Fibroblast of villous mesenchyme (primary cell): ENCODE results near the gene DRAM1. TPM values are rescaled to one million over a fixed set of nuclear protein-coding genes. Genes with fewer than 3 reads are reported as not detected.
"Not testable (repeated sequence)": the region's sequence is repeated elsewhere in the genome, so short reads cannot be mapped to it uniquely, and the experiment has no call there.

Experiments
- DNase-seq: peaks from one replicate; pipeline ENCODE4 v3.0.0-alpha.2; 2010; ENCODE audit warnings: low read depth
- H3K4me3 ChIP-seq: 2 replicates; pipeline ENCODE4 v1.5.1; 2011; ENCODE audit warnings: low read depth, mild to moderate bottlenecking, low read length
- CTCF ChIP-seq: IDR thresholded peaks from 2 replicates; pipeline ENCODE4 v1.5.1; 2012; ENCODE audit warnings: low read depth, mild to moderate bottlenecking, low read length; ENCODE audit not compliant: insufficient read depth
- total RNA-seq: library from RNA; depleted of rRNA; stranded (reverse); fragments of >200 nt; gene quantifications from 2 replicates; pipeline ENCODE4 v1.2.3, GENCODE V29; 2012

Gene DRAM1
- total RNA-seq, 1 donor = 344 TPM

- H3K4me3 ChIP-seq = no peak overlapping the region
- no peak for TF ChIP-seq CTCF
- no peak for DNase-seq
These were observed 28.8 kb downstream of the DRAM1 start for GRCh38 chr12:101906226-101906625.

- H3K4me3 ChIP-seq = no peak overlapping the region
- TF ChIP-seq CTCF = no peak
- DNase-seq = no peak
These were observed 31.0 kb downstream of the DRAM1 start for GRCh38 chr12:101908395-101908794.

GRCh38 chr12:101909646-101910045 lies 32.3 kb downstream of the DRAM1 start:
- no peak for DNase-seq
- TF ChIP-seq CTCF = no peak
- no peak overlapping the region for H3K4me3 ChIP-seq

GRCh38 chr12:101915841-101916240 lies 38.5 kb downstream of the DRAM1 start:
- TF ChIP-seq CTCF = no peak
- no peak overlapping the region for H3K4me3 ChIP-seq
- DNase-seq = no peak

GRCh38 chr12:101918805-101919204 lies 41.4 kb downstream of the DRAM1 start:
- DNase-seq, H3K4me3 ChIP-seq: not testable (repeated sequence)

DNA sequence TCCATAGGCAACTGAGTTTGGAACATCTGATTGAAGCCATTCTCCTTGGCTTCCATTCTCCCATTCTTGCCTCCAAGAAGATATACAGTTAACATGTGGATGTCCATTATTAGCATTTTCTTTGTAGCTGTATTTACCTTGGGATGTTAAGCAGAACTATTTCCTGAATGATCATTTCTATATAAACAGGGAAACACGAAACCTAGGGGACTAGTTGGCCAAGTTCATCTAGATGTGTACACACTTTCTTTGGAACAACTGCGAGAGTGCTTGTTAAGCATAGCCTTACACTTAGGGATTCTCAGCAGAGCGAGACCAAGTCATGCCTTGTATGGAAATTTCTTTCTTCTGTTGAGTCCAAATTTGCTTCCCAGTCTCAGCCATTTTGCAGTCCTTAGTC lies 42.1 kb downstream of the DRAM1 start:
- H3K4me3 ChIP-seq = no peak overlapping the region
- TF ChIP-seq CTCF = no peak
- DNase-seq = no peak

- TF ChIP-seq CTCF = no peak
- no peak overlapping the region for H3K4me3 ChIP-seq
- DNase-seq = no peak
These were observed 43.5 kb downstream of the DRAM1 start for GRCh38 chr12:101920906-101921305.
